EH (cell line): ENCODE measurements around the gene CLDN2.
"Not testable (repeated sequence)": the region's sequence is repeated elsewhere in the genome, so short reads cannot be mapped to it uniquely, and the experiment has no call there.

Experiments used
- DNase-seq: peaks from one replicate; pipeline ENCODE4 v3.0.0-alpha.2; 2015; ENCODE audit warnings: low read depth

CLDN2 gene, protein sequence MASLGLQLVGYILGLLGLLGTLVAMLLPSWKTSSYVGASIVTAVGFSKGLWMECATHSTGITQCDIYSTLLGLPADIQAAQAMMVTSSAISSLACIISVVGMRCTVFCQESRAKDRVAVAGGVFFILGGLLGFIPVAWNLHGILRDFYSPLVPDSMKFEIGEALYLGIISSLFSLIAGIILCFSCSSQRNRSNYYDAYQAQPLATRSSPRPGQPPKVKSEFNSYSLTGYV

DNA sequence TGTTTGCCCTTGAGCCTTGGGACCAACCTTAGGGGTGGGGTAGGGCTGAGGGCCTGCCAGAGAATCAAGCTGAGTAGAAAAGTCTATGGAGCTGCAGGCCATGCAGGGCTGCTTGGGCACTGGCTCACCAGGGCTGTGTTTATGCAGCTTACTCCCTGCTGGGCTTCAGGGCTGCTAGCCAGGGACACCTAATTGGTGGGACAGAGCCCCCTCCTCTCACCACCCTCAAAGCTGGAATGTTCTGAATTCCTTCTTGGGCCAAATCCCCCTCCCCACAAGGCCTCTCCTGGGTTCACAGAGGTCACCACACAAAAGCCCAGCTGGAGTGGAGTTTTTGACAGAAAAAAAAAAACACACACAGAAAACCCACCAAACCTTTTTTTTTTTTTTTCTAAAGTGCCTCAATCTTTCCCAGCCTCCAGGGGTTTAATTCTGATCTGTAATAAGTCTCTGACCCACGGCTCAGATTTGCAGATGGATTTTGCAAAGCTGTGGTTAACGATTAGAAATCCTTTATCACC is at the start of gene CLDN2:
Gene CLDN2 (plus strand): TSS at position 471 of the 521 bp plus-strand sequence. CDS start 7,827 bp downstream, outside the sequence.
- DNase-seq, result no peak

DNA sequence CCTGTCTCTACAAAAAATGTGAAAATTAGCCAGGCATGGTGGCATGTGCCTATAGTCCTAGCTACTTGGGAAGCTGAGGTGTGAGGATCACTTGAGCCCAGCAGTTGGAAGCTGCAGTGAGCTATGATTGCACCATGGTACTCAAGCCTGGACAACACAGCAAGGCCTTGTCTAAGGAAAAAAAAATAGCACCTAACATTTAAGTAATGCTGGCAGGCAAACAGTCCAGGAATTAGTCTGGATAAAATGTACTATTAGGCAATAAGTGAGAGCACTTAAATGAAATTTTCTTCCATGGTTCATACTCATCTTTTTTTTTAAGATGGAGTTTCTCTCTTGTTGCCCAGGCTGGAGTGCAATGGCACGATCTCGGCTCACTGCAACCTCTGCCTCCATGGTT is 47.4 kb upstream of the CLDN2 start:
- not testable (repeated sequence) for DNase-seq

DNA sequence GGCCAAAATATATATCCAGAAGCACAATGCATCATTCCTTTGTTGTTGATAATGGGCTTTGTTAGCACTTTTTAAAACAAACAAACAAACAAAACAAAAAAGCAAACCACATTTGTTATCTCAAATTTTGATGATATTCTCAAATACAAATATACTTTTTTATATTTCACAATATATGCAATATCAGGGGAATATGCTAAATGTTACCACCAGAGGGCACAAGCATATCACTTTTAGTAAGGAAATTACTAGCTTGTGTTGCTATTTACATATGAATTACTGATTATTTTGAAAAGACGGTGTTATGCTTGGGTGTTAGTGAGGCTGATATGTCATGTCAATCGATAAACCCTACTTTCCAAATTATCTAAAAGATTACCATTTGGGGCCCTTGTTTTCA is 46.1 kb upstream of the CLDN2 start:
- peak; percentile 31 for DNase-seq

DNA sequence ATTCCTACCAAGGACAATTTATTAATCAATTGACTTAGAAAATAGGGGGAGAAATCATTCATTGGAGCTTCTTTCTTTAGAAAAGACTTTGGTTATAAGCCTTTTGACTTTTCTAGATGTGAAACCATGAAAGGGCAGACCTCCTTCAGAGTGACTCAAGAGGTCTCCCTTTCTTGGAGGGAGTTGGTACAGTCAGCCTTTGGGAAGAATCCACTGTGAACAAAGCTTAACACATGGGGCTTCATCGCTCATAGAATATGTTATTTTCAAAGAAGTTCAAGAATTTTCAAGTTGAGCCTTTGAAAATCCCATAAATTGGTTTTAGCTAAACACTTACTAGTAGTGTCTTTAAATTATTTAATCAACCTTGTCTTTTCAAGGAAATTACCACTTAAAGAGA is 45.1 kb upstream of the CLDN2 start:
- DNase-seq, result no peak

DNA sequence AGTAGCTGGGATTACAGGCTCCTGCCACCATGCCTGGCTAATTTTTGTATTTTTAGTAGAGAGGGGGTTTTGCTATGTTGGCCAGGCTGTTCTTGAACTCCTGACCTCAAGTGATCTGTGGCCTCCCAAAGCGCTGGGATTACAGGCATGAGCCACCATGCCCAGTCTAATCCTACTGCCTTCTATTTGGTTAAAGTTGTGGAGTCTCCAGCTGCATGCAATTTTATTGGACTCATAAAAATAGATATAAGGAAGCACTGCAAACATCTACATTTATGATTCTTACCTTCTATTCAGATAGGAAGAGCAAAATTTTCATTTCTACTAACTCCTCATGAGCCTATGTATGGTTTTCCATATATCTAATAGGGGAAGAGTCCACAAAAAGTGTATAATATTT is 30.7 kb upstream of the CLDN2 start:
- no peak for DNase-seq

DNA sequence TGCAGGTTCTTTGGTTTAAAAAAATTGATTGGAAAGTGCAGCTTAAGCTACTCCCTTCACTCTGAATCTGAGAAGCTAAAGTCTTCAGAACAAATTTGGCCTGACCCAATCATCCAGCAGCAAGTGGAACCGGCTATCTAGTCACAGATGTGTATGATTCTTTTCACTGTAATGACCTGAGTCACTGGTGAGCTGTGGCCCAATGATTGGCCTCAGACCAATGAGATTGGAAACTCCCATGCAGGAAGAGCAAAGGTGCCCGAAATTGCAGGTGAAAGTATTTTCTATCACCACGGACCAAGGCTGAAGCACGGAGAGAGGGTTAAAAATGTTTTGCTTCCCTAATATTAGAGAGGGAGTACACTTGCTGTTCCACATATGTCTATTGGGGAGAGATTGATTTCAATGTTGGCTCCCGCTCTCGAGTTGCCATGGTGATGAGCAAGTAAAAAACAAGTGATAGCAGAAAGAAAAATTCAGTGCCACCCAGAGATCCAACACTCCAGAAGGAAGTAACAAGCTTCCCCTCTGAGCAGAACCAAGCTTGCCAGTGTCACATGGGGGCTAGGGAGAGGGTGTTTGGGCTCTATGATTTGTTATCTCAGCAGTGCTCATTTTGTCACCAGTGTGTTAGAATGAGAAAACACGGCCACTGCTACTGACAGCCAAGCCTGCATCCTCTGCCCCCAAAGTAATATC is 28.3 kb upstream of the CLDN2 start:
- DNase-seq, result no peak

DNA sequence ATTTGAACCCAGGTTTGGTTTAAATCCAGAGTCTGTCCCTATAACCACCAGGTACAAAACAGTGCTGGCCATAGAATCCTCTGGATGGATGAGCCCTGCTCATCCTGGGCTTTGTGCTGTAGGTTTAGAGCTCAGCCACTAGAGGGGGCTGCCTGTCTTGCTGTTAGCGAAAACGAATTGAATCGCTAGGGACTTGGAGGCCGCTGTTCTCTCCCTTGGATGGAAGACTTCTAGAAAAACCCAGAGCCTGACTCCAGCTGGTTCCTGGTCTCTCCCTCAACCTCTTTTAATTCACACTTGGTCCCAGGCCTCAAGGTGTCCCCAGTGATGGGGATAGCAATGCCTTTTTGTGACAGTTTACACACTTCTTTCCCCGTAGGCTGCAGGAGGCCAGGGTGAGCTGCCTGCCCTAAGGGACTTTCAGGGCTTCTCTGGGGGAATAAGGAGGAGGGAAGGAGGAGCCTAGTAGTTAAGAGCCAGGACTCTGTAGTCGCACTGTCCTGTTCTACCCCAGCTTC is 25.8 kb upstream of the CLDN2 start:
- DNase-seq, result peak; percentile 73

DNA sequence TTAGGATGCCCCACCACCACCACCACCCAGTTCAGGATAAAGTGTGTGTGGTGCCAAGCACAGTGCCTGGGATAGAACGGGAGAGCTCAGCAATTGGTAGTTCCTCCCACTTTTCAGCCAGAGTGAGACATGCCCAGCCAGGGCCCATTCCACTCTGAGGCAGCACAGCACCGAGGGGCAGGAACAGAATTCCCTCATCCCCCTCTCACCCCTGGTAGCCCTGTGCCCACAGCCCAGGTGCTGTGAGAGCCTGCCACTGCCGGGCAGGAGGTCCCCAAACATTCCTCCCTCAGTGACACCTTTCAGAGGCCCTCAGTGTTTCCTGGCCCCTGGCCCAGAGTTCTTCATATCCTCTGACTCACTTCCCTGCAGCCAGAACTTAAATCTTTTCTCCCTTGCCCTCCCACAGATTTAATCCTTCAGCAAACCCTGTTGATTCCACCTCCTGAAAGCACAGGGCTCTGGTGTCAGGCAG is 25.2 kb upstream of the CLDN2 start:
- DNase-seq, result peak; percentile 79

DNA sequence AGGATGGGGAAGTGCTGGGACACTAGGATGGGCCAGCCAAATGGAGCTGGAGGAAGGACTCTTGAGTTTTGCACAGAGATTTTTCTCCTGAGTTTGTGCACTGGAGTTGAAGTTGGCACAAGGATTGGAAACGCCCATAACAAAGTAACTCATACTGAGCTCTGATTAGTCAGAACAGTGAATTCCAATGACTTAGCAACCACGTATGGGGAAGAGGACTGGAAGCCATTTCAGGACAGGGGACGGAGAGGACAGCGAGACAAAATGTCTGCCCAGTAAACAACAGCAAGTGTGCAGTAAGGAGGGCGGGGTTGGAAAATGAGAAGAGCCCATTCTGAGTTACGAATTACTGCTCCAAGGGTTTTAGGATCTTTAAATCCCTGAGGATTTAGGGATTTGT is 22.9 kb upstream of the CLDN2 start:
- DNase-seq, result peak; percentile 44

DNA sequence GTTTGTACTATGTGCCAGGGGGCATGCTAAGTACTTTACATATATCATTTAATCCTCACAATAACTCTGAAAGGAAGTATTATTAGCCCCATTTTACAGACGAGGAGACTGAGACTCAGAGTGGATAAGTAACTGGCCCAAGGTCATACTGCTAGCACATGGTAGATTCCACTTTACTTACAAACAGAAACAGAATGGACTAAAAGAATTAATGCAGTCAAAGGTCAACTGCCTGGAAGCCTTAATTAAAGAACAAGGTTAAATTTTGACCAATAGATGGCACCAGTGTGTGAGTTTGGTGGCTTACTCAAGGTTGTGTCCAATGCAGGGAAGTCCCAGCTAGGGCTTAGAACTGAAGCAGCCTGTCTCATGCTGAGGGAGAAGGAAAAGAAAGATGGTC is 21.7 kb upstream of the CLDN2 start:
- peak; percentile 54 for DNase-seq

DNA sequence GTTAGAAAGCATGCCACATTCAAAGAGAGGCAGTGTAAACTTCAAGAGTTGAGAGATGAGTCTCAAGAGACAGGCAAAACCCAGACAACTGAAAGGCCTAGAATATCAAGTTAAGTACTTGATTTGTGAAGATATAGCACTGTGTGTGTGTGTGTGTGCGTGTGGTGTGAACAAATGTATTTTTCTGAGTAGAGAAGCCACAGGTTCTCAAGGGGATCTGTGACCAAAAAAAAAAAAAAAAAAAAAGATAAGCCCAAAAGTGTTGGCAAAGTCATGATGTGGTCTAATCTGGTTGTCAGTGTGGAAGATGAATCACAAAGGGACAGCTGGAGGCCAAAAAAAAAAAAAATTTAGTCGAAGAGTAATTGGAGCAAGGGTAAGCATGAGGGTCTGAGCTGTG is 20.9 kb upstream of the CLDN2 start:
- DNase-seq, result no peak

DNA sequence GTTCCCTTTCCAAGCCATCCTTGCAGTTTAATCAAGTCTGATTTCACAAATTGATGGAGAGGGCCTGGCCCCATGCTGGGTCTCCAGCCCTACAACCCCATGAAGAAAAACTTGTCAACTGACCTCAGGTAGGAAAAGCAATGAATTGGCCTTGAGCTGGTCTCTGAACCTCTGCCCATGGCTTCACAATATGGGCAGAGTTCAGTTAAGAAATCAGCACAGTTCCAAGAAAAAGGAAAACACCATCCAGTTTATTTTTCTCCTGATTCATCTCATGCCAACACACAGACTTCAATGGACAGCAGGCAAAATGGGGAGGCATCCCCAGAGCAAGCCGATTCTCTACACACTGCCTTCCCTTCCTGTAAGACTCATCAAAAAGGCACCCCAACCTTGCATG is 20.4 kb upstream of the CLDN2 start:
- DNase-seq, result peak; percentile 15

DNA sequence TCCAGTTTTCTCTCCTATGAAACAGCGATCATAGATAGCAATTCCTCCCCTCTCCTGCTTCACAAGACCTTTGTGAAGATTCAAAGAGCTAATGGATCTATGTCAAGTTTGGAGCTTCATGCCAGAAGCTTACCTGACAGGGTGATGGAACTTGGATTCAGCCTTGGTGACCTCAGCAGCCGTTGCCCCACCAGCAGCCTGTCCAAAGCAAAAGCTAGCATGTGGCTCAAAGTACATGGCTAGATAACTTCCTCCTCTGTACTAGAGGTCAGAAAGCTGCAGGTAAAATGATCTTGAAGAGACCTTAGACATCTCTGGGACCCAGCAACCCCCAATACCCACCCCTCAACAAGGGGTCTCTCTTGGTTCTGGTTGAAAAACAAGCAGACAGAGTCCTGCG is 18.9 kb upstream of the CLDN2 start:
- no peak for DNase-seq

DNA sequence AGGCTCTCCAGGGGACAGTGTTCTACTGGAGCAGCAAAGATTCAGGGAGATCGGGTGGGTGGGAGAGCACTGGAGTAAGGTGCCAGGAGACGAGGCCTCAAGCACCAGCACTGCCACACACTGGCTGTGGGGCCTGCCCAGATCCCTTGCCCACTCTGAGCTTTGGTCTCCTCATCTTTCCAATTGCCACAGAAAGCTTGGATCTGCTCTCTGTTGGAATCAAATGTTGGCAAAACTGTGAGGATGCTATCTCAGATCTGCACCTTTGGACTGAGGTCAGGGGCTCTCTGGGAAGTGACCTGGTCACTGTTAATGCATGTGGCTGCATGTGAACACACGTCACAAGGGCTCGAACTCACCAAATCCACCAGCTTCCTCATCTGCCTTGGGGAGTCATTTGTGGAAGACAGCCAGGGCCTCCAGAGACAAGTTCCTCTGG is 18.4 kb upstream of the CLDN2 start:
- DNase-seq, result no peak

DNA sequence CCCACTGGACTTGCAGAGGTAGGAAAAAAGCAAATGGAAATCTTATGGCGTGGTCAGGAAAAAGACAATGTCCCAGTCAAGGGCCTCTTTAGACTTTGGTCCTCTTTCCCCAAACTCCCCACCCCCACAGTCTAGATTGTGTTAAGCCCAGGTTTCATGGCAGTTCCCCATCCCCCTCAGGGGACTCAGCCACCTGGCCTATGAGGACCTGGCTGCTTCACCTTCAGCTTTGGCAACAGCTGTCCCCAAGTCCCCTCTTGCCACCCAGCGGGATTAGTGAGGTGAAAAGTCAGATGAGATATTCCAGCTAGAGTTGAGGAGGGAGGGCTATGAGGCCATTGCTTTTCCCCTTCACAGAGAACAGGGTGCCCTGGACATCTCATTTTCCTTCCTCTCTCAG is 17.5 kb upstream of the CLDN2 start:
- DNase-seq, result no peak

DNA sequence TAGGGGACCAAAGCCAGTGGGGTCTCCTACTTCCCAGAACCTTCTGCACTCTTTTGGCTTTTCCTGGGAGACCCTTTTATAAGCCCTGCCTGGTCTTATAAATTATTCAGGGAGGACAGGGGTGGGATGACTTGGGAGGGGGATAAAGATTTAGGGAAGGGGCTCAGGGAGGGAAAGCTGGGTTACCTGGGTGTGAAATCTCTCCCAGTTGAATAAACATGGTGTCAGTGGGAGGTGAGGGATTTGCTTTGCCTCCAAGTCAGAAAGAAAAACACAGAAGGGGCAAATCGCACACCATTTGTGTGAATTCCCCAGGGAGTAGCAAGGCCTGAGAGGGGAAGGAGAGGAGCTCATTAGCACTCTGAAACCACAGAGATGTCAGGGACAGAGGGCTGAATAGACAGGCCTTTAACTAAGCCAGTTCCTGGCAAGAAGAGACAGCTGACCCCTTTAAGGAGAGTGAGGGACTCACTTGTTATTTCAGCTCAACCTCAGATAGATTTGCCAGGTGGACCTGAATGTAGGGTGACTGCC is 16.8 kb upstream of the CLDN2 start, which contains the start of gene RIPPLY1:
Gene RIPPLY1 (minus strand): TSS at position 51 of the 534 bp plus-strand sequence. CDS start 54 bp downstream, outside the sequence.
- DNase-seq, result no peak

DNA sequence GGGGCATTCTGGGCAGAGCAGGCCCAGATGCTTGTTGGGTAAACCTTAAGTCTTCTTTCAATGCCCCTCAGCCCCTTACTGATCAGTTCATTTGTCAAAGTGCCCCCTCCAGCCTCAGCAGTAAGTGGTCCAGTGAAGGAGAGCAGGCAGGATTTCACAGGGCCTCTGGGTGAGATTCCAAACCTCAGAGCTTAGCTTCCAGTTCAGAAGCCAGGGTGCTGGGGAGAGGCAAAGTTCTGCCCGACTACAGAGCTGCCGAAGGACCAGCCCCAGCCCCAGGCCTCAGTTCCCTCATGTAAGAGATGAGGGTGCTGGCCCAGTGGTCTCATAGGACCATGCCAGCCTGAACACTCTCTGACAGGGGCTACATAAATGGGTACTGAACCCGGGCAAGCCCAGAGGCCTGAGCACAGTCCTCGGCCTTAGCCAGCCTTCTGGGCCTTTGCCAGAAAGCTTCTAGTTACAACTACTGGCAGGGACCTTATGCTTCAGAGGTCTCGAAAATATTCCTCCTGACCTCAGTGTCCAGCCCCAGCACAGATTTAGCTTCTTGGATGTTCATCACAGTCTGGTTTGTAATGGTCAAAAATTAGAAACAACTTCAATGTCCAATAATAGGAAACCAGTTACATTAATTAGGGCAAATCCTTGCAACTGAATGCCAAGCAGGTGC is 16.2 kb upstream of the CLDN2 start:
- no peak for DNase-seq

DNA sequence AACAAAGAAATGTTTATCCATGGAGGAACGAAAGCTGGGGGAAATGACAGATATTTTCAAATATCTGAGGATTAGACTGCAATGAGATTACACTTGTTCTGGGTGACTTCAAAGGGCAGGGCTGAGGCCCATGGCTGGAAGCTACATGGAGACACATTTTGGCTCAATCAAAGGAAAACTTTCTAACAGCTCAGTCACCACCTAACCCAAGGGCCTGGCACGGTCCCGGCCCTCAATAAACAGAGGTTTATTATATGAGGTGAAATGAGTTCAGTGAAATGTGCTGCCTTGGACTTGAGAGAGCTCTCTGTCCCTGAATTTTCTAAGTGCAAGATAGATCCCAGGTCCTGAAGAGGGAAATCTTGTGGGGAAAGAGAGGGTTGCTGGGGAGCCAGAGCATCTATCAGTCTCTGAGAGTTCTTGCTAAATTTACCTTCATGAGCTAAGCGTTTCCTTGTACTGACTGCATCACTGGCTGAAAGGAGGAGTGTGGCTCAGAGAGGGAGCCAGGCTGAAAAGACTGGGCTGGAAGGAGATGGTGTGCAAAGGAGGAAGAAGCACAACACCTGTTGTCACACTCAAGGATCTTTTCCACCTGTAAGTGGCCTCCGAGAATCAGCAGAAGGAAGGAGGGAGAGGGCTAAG is 15.0 kb upstream of the CLDN2 start:
- DNase-seq, result no peak

DNA sequence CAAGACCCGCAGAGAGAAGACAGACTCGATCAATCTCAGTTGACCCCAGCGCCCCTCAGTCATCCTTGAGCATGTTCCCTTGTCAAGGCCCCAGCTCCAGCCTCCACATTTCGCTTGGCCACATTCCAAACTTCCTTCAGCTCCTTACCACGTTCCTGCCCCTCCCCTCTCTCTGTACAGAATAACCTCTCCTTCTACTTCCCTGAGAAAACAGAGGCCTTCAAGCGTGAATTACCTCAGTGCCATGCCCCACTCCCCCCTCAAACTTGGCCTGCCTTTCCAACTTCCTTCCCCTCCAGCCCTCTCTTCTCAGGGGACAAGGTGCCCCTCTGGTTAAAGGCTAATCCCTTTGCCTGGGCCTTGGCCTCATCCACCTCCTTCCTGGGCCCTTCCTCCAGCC is 13.8 kb upstream of the CLDN2 start:
- no peak for DNase-seq

DNA sequence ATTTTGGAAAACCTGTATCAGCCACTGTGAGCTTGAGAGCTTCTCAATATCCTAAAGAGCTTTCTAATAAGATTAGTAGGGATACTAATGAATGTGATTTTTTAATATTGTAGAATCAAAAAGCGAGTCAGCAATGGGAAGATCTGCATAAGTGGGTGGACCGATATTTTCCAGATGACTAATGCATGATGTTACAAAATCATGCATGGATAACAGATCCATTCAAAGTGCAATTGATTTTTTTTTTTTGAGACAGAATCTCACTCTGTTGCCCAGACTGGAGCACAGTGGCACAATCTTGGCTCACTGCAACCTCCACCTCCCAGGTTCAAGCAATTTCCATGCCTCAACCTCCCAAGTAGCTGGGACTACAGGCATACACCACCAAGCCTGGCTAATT is 7.3 kb upstream of the CLDN2 start:
- peak; percentile 7 for DNase-seq

DNA sequence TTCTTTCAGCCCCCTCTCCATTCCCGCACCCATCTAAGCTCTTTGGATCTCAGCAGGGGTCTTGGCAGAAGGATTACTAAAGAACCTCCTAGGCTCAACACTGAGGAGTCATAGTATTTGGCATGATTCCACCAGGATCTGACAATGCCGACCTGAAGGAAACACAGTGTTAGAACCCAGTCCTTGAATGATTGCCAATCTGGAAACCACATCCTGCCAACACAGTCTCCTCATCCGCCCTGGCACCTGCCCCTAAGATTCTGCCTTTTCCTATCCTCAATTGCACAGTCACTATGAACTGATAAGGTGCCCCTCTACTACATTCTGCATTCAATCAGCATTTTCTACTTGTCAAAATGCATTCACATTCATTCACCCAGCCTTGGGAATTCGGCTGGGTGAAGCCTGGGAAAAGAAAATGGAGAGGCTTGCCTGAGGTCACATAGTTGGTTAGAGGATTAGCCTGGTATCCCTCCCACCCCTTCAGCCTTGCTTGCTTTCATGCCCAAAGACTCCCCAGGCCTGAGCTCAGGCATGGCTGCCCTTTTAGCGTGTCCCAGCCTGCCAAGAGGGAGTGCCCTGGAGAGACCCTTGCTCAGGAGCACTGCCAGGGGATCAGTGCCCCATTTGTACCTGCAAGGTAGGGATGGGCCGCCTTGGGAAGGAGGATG is 2.2 kb upstream of the CLDN2 start:
- DNase-seq, result peak; percentile 66
